Suppressor macrophage treated with lipopolysaccharide for 4 hours (primary cell): Measurements from ENCODE around the gene SAP30.
A peak's percentile ranks its signal among the peaks of the same experiment; 100 is the strongest.

ENCODE experiments used
- DNase-seq: peaks from one replicate; pipeline ENCODE4 v3.0.0-alpha.2; 2020

SAP30 gene

GRCh38 chr4:173370477-173371291 is at the start of gene SAP30:
SAP30 (plus strand) TSS chr4:173370954; CDS start chr4:173371183, 229 bp downstream.
- DNase-seq = peak; percentile 99

GRCh38 chr4:173325007-173325736 is 45.6 kb upstream of the SAP30 start:
- no peak for DNase-seq

- DNase-seq = no peak
These were observed 42.4 kb upstream of the SAP30 start for GRCh38 chr4:173328236-173328901.

- no peak for DNase-seq
These were observed 40.2 kb upstream of the SAP30 start for GRCh38 chr4:173330590-173330989.

- peak; percentile 15 for DNase-seq
These were observed 38.7 kb upstream of the SAP30 start for GRCh38 chr4:173332021-173332487.

- DNase-seq = peak; percentile 9
These were observed 37.6 kb upstream of the SAP30 start for GRCh38 chr4:173332963-173333657.

GRCh38 chr4:173333658-173334084 is 37.1 kb upstream of the SAP30 start:
- DNase-seq = peak; percentile 59

GRCh38 chr4:173334085-173334890 is 36.5 kb upstream of the SAP30 start, which contains the start of gene HMGB2:
HMGB2 (minus strand) TSS chr4:173334358; CDS start chr4:173333649, 709 bp downstream.
- DNase-seq = peak; percentile 99

GRCh38 chr4:173334891-173335752 is 35.6 kb upstream of the SAP30 start:
- peak; percentile 68 for DNase-seq

GRCh38 chr4:173337463-173337862 is 33.3 kb upstream of the SAP30 start:
- no peak for DNase-seq

- DNase-seq = no peak
These were observed 26.8 kb upstream of the SAP30 start for GRCh38 chr4:173343832-173344397.

- DNase-seq = no peak
These were observed 25.1 kb upstream of the SAP30 start for GRCh38 chr4:173345648-173346047.

GRCh38 chr4:173346074-173346473 is 24.7 kb upstream of the SAP30 start:
- no peak for DNase-seq

GRCh38 chr4:173347467-173347866 is 23.3 kb upstream of the SAP30 start:
- no peak for DNase-seq

GRCh38 chr4:173357939-173358338 is 12.8 kb upstream of the SAP30 start:
- no peak for DNase-seq

GRCh38 chr4:173360587-173361221 is 10.1 kb upstream of the SAP30 start:
- no peak for DNase-seq

- no peak for DNase-seq
These were observed 8.1 kb upstream of the SAP30 start for GRCh38 chr4:173362666-173363065.

- no peak for DNase-seq
These were observed 5.3 kb upstream of the SAP30 start for GRCh38 chr4:173365359-173365996.

GRCh38 chr4:173367285-173367684 is 3.5 kb upstream of the SAP30 start:
- no peak for DNase-seq
